SK-N-SH (cell line): Measurements from ENCODE around the gene SLC1A2. TPM values are rescaled to one million over a fixed set of nuclear protein-coding genes. Genes with fewer than 3 reads are reported as not detected.

Experiments used
- CTCF ChIA-PET: fragments of 300-600, 350-600 bp; formaldehyde crosslinking; extraction: SDS; loops from one replicate; lab custom pipeline; 2021; lab: Yijun Ruan, JAX
- POLR2A ChIA-PET: fragments of 350-600 bp; sonication (Branson Sonifier 250); formaldehyde crosslinking; extraction: SDS; loops from one replicate; lab custom pipeline; 2020; ENCODE audit warnings: antibody characterized with exemption, inconsistent platforms; lab: Yijun Ruan, JAX
- DNase-seq: peaks from one replicate; pipeline ENCODE4 v3.0.0; 2012
- H2AFZ ChIP-seq: fragments of 200-600 bp; sonication (generic); 2 replicates; pipeline ENCODE4 v1.8.1; 2016; ENCODE audit warnings: antibody characterized with exemption, mild to moderate bottlenecking, low read depth
- H3F3A ChIP-seq: fragments of 200-600 bp; sonication (generic); replicated peaks from 2 replicates; pipeline ENCODE3; 2016; ENCODE audit warnings: antibody characterized with exemption, mild to moderate bottlenecking; ENCODE audit not compliant: insufficient read depth
- H3K27ac ChIP-seq, 2 experiments: fragments of 200-500 bp in 1 of 2; fragments of 200-600 bp in 1 of 2; sonication (Bioruptor generic) in 1 of 2; sonication (generic), shearing (Covaris generic) in 1 of 2; 2 replicates each; pipeline versions ENCODE4 v1.5.1 to v1.6.1; 2014 to 2016; ENCODE audit warnings: low read depth in 2 of 2, inconsistent platforms in 1 of 2, low read length in 1 of 2, mild to moderate bottlenecking in 1 of 2, mixed read lengths in 1 of 2
- H3K27me3 ChIP-seq: fragments of 200-600 bp; sonication (generic), shearing (Covaris generic); 2 replicates; pipeline ENCODE4 v1.6.1; 2016; ENCODE audit warnings: mixed run types; ENCODE audit not compliant: insufficient read depth
- H3K36me3 ChIP-seq, 2 experiments: fragments of 200-500 bp in 1 of 2; fragments of 200-600 bp in 1 of 2; sonication (Bioruptor generic) in 1 of 2; sonication (generic) in 1 of 2; replicated peaks in 1 of 2; 2 replicates each; pipeline versions ENCODE3 to v1.5.1; 2014 to 2016; ENCODE audit warnings: low read length in 1 of 2, mild to moderate bottlenecking in 1 of 2; ENCODE audit not compliant: insufficient read depth in 2 of 2, control insufficient read depth in 1 of 2
- H3K4me1 ChIP-seq, 2 experiments: fragments of 200-500 bp in 1 of 2; fragments of 200-600 bp in 1 of 2; sonication (Bioruptor generic) in 1 of 2; sonication (generic), shearing (Covaris generic) in 1 of 2; 2 replicates each; pipeline versions ENCODE4 v1.5.1 to v1.6.1; 2014 to 2016; ENCODE audit warnings: low read depth in 1 of 2, low read length in 1 of 2, mixed run types in 1 of 2; ENCODE audit not compliant: insufficient read depth in 2 of 2, control insufficient read depth in 1 of 2
- H3K4me2 ChIP-seq: fragments of 200-600 bp; sonication (generic), shearing (Covaris generic); 2 replicates; pipeline ENCODE4 v1.6.1; 2017; ENCODE audit warnings: mixed run types
- H3K4me3 ChIP-seq, 2 experiments: fragments of 200-500 bp in 1 of 2; fragments of 200-600 bp in 1 of 2; sonication (Bioruptor generic) in 1 of 2; sonication (generic), shearing (Covaris generic) in 1 of 2; 2 replicates each; pipeline versions ENCODE4 v1.5.1 to v1.8.1; 2014 to 2016; ENCODE audit warnings: low read depth in 2 of 2, inconsistent platforms in 1 of 2, low read length in 1 of 2, mild to moderate bottlenecking in 1 of 2, mixed read lengths in 1 of 2, moderate library complexity in 1 of 2
- H3K79me2 ChIP-seq: fragments of 200-600 bp; sonication (generic); 2 replicates; pipeline ENCODE4 v1.8.1; 2017; ENCODE audit warnings: mild to moderate bottlenecking; ENCODE audit not compliant: insufficient read depth
- H3K9ac ChIP-seq: fragments of 200-600 bp; sonication (generic); 2 replicates; pipeline ENCODE4 v1.6.1; 2017; ENCODE audit warnings: mixed run types
- H3K9me2 ChIP-seq: fragments of 200-600 bp; sonication (generic); 2 replicates; pipeline ENCODE4 v1.6.1; 2017; ENCODE audit warnings: mixed run types
- H3K9me3 ChIP-seq: fragments of 200-600 bp; sonication (generic); 2 replicates; pipeline ENCODE4 v1.6.1; 2017; ENCODE audit warnings: mixed run types, mild to moderate bottlenecking, moderate library complexity
- H4K20me1 ChIP-seq: fragments of 200-600 bp; sonication (generic); 2 replicates; pipeline ENCODE4 v1.6.1; 2017; ENCODE audit warnings: mild to moderate bottlenecking, mixed run types; ENCODE audit not compliant: insufficient read depth
- ELF1 ChIP-seq: IDR thresholded peaks from 2 replicates; pipeline ENCODE4 v1.4.0; 2012
- EZH2phosphoT487 ChIP-seq: fragments of 200-600 bp; sonication (generic); IDR thresholded peaks from 2 replicates; pipeline ENCODE4 v1.6.1; 2017; ENCODE audit warnings: low read depth, mixed run types, mild to moderate bottlenecking, antibody characterized with exemption, moderate library complexity, borderline replicate concordance
- FOXM1 ChIP-seq: IDR thresholded peaks from 2 replicates; pipeline ENCODE4 v1.4.0; 2012; ENCODE audit warnings: low read depth, mild to moderate bottlenecking
- JUND ChIP-seq: IDR thresholded peaks from 2 replicates; pipeline ENCODE4 v1.4.0; 2012
- MEF2A ChIP-seq: IDR thresholded peaks from 2 replicates; pipeline ENCODE4 v1.4.0; 2012; ENCODE audit warnings: low read depth, borderline replicate concordance
- RAD21 ChIP-seq: IDR thresholded peaks from 2 replicates; pipeline ENCODE4 v1.6.1; 2012; ENCODE audit warnings: mild to moderate bottlenecking, low read length
- RCOR1 ChIP-seq: fragments of 150-350 bp; IDR thresholded peaks from 2 replicates; pipeline ENCODE4 v1.6.1; 2017; ENCODE audit warnings: antibody characterized with exemption, low read length
- RFX5 ChIP-seq: IDR thresholded peaks from 2 replicates; pipeline ENCODE4 v1.6.1; 2012; ENCODE audit warnings: mild to moderate bottlenecking, improper control_type of control experiment, low read length
- TAF1 ChIP-seq: IDR thresholded peaks from 2 replicates; pipeline ENCODE4 v1.6.1; 2012; ENCODE audit warnings: low read depth, mild to moderate bottlenecking, low read length, moderate library complexity, borderline replicate concordance
- TCF12 ChIP-seq: IDR thresholded peaks from 2 replicates; pipeline ENCODE4 v1.4.0; 2012
- WGBS: methylation state at CpG from one replicate; pipeline ENCODE4 v1.1.6; 2017; ENCODE audit warnings: low lambda C conversion rate; 5-methylcytosine and 5-hydroxymethylcytosine counted together
- polyA plus RNA-seq, 3 experiments: library from polyadenylated mRNA; depleted of rRNA; stranded (reverse); fragments of >200 nt; gene quantifications; 2 replicates each; pipeline ENCODE4 v1.2.3, GENCODE V29; 2012
- TF ChIP-seq, protein P1 (sequence below): fragments of 150-350 bp; IDR thresholded peaks from 2 replicates; pipeline ENCODE4 v1.6.1; 2016; ENCODE audit warnings: mild to moderate bottlenecking, low read depth, low read length
- TF ChIP-seq, protein P2 (sequence below): fragments of 150-350 bp; IDR thresholded peaks from 2 replicates; pipeline ENCODE4 v1.6.1; 2017; ENCODE audit warnings: antibody characterized with exemption, low read length, low read depth, borderline replicate concordance
- TF ChIP-seq, protein P3 (sequence below): IDR thresholded peaks from 2 replicates; pipeline ENCODE4 v1.6.1; 2012; ENCODE audit warnings: mild to moderate bottlenecking, low read depth, low read length, moderate library complexity

Gene SLC1A2
- polyA plus RNA-seq, 1 of the 3 experiments (the other 2 are of a cell fraction), result under 0.01 TPM

DNA sequence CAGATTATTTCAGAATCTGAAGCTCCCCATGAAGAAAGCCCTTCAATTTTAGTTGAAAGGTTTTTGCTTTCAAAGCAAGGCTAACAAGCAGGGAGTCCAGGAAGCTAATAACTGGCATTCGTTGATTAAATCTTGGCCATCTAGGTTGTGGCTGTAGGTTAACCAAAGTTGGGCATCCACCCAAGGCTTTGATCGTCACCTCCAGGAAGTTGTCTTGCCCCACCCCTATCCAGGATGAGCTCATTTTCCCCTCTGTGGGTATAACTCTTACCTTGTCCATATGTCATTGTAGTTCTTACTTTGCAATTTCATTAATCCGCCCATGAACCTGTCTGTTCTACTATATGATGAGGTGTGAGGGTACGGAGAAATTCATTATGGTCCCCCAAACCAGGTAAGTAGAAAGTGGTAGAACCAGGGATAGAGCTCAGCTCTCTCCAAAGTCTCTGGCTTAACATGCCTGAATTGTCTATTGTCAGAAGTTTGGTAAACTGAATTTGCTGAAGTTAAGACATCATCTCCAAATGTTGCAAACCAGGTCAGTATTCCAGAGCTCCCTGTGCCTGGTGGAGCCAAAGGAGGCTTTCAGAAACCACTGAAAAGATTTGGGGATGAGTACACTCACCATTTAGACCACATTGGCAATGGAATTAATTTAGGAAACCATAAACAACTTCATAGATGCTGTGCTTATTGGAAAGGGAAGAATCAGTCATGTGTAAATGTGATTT is 183.3 kb downstream of the SLC1A2 start:
- H3K27me3 ChIP-seq, result no peaks in the 10 kb centered on the region
- no peak for DNase-seq
- no peak overlapping the region for H3K27ac ChIP-seq
- WGBS, result 78% methylated on average over 4 of the region's 4 CpGs
- POLR2A ChIA-PET, result no interaction called here
- no peak for TF ChIP-seq RFX5
- TF ChIP-seq FOXM1, result no peak
- no peak for TF ChIP-seq ELF1
- no peak for TF ChIP-seq RAD21
- TF ChIP-seq EZH2phosphoT487, result no peak
- TF ChIP-seq MEF2A, result no peak
- TF ChIP-seq TCF12, result no peak
- TF ChIP-seq, protein P1, sequence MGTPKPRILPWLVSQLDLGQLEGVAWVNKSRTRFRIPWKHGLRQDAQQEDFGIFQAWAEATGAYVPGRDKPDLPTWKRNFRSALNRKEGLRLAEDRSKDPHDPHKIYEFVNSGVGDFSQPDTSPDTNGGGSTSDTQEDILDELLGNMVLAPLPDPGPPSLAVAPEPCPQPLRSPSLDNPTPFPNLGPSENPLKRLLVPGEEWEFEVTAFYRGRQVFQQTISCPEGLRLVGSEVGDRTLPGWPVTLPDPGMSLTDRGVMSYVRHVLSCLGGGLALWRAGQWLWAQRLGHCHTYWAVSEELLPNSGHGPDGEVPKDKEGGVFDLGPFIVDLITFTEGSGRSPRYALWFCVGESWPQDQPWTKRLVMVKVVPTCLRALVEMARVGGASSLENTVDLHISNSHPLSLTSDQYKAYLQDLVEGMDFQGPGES, result no peak
- TF ChIP-seq RCOR1, result no peak
- peaks cover 4 to 13% of the 10 kb centered on the region in 2 experiments for H3K36me3 ChIP-seq
- peaks cover 43% of the 10 kb centered on the region for H3F3A ChIP-seq
- H2AFZ ChIP-seq, result no peak overlapping the region
- no peak overlapping the region for H3K4me2 ChIP-seq
- no peaks in the 10 kb centered on the region for H4K20me1 ChIP-seq
- peaks cover 0 to 2% of the 10 kb centered on the region in 2 experiments; a peak in 1 of 4 replicates for H3K4me1 ChIP-seq
- H3K9me2 ChIP-seq, result no peaks in the 10 kb centered on the region
- H3K79me2 ChIP-seq, result no peaks in the 10 kb centered on the region
- CTCF ChIA-PET, result interaction anchor here (1.0 to 3.6 kb wide), 5 partner anchors 8 to 310 kb away, joined by 4 to 18 read pairs (median 8); no protein-coding TSS in a partner anchor
- no peak overlapping the region for H3K4me3 ChIP-seq
- no peaks in the 10 kb centered on the region for H3K9me3 ChIP-seq
- no peak overlapping the region for H3K9ac ChIP-seq

GRCh38 chr11:35235498-35235897 is 183.9 kb downstream of the SLC1A2 start:
- H2AFZ ChIP-seq, result no peak overlapping the region
- H3K9ac ChIP-seq, result no peak overlapping the region
- no peak overlapping the region for H3K4me3 ChIP-seq
- POLR2A ChIA-PET, result no interaction called here
- 47% methylated on average over 1 of the region's 1 CpG for WGBS
- H3K9me3 ChIP-seq, result no peaks in the 10 kb centered on the region
- no peaks in the 10 kb centered on the region for H3K27me3 ChIP-seq
- peaks cover 0 to 2% of the 10 kb centered on the region in 2 experiments; a peak in 1 of 4 replicates for H3K4me1 ChIP-seq
- H3K79me2 ChIP-seq, result no peaks in the 10 kb centered on the region
- DNase-seq, result no peak
- H3K4me2 ChIP-seq, result no peak overlapping the region
- H3K36me3 ChIP-seq, result peaks cover 7 to 19% of the 10 kb centered on the region in 2 experiments
- H3K27ac ChIP-seq, result no peak overlapping the region
- CTCF ChIA-PET, result interaction anchor here (1.0 to 3.6 kb wide), 4 partner anchors 8 to 309 kb away, joined by 4 to 18 read pairs (median 8); no protein-coding TSS in a partner anchor
- H3F3A ChIP-seq, result peaks cover 48% of the 10 kb centered on the region
- H3K9me2 ChIP-seq, result no peaks in the 10 kb centered on the region
- H4K20me1 ChIP-seq, result no peaks in the 10 kb centered on the region
- TF ChIP-seq JUND (no peak), TAF1 (no peak)
- TF ChIP-seq, protein P2, sequence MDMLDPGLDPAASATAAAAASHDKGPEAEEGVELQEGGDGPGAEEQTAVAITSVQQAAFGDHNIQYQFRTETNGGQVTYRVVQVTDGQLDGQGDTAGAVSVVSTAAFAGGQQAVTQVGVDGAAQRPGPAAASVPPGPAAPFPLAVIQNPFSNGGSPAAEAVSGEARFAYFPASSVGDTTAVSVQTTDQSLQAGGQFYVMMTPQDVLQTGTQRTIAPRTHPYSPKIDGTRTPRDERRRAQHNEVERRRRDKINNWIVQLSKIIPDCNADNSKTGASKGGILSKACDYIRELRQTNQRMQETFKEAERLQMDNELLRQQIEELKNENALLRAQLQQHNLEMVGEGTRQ, result no peak
- TF ChIP-seq, protein P3, sequence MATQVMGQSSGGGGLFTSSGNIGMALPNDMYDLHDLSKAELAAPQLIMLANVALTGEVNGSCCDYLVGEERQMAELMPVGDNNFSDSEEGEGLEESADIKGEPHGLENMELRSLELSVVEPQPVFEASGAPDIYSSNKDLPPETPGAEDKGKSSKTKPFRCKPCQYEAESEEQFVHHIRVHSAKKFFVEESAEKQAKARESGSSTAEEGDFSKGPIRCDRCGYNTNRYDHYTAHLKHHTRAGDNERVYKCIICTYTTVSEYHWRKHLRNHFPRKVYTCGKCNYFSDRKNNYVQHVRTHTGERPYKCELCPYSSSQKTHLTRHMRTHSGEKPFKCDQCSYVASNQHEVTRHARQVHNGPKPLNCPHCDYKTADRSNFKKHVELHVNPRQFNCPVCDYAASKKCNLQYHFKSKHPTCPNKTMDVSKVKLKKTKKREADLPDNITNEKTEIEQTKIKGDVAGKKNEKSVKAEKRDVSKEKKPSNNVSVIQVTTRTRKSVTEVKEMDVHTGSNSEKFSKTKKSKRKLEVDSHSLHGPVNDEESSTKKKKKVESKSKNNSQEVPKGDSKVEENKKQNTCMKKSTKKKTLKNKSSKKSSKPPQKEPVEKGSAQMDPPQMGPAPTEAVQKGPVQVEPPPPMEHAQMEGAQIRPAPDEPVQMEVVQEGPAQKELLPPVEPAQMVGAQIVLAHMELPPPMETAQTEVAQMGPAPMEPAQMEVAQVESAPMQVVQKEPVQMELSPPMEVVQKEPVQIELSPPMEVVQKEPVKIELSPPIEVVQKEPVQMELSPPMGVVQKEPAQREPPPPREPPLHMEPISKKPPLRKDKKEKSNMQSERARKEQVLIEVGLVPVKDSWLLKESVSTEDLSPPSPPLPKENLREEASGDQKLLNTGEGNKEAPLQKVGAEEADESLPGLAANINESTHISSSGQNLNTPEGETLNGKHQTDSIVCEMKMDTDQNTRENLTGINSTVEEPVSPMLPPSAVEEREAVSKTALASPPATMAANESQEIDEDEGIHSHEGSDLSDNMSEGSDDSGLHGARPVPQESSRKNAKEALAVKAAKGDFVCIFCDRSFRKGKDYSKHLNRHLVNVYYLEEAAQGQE, result no peak
